ENCODE data around the gene CDH5. TPM values are rescaled to one million over a fixed set of nuclear protein-coding genes. Genes with fewer than 3 reads are reported as not detected.

CDH5 gene
- total RNA-seq, 1 experiment from 2014 or later: 0.26 TPM

DNA sequence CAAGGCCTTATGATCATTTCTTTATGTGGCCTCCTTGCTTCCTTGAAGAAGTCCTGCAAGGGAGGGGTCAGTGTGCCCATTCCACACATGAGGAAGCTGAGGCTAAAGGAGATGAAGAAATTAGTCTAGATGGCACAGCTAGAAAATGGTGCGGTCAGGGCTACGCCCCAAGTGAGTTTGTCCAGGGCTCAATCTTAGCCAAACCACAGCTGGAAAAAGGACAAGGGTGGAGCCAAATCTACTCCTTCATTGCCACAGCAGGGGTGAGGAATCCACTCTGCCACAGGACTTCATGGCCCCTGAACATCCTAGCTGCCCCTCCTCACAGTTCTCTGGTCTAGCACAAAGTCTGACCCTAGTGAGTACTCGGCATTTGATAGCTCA is 76.8 kb downstream of the CDH5 start:
- intact Hi-C loops (cut with micrococcal nuclease; ENCODE audit: unreplicated experiment): no loop called here
- POLR2A ChIA-PET (ENCODE audit: low non-redundant PET): no interaction called here

DNA sequence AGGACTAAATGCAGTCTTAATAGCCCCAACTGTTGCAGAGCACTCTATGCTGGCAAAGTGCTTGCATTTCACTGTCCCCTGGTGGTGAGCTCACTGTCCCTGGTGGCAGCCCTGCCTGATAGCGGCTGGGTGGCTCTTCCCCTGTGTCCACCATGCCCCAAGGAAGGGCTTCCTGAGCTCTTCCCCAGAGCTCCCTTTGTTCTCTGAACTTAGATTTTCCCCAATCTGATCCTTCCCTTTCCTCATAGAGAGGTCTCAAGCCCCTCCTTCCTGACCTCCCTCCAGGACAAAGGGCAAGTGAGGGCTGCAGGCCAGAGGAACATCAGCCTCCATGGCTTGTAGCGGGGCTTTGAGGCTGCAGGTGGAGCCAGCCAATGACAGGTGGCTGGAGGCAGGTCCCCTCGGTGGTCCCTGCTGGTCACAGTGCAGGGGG is 77.6 kb downstream of the CDH5 start:
- no TSS peak for BruUV-seq (replicated peaks)
- ChIA-PET POLR2A (ENCODE audit: low non-redundant PET) (no interaction called here), CTCF (interaction anchor here (1.2 kb wide), 1 partner anchor 38 kb away, joined by 3 read pairs; no protein-coding TSS in a partner anchor)
- intact Hi-C loops (cut with micrococcal nuclease; ENCODE audit: unreplicated experiment): no loop called here
- Histone ChIP-seq H3K27ac (ENCODE audit: low read depth, low read length, poor library complexity, severe bottlenecking) (no peak overlapping the region), H3K36me3 (ENCODE audit: insufficient read depth, low read length, poor library complexity, severe bottlenecking) (no peaks in the 10 kb centered on the region), H3K4me1 (ENCODE audit: insufficient read depth, low read length, poor library complexity, severe bottlenecking) (no peaks in the 10 kb centered on the region), H3K4me3 (ENCODE audit: low read depth, low read length, poor library complexity, severe bottlenecking) (no peak overlapping the region), H3K9me3 (ENCODE audit: low read depth, low read length, poor library complexity, severe bottlenecking) (no peaks in the 10 kb centered on the region), H3K27me3 (replicated peaks; ENCODE audit: insufficient read depth, low read depth, low read length, poor library complexity) (peaks cover 6% of the 10 kb centered on the region)
- TF ChIP-seq, protein P1, sequence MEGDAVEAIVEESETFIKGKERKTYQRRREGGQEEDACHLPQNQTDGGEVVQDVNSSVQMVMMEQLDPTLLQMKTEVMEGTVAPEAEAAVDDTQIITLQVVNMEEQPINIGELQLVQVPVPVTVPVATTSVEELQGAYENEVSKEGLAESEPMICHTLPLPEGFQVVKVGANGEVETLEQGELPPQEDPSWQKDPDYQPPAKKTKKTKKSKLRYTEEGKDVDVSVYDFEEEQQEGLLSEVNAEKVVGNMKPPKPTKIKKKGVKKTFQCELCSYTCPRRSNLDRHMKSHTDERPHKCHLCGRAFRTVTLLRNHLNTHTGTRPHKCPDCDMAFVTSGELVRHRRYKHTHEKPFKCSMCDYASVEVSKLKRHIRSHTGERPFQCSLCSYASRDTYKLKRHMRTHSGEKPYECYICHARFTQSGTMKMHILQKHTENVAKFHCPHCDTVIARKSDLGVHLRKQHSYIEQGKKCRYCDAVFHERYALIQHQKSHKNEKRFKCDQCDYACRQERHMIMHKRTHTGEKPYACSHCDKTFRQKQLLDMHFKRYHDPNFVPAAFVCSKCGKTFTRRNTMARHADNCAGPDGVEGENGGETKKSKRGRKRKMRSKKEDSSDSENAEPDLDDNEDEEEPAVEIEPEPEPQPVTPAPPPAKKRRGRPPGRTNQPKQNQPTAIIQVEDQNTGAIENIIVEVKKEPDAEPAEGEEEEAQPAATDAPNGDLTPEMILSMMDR (conservative IDR thresholded peaks at IDR 0.05; ENCODE audit: low read depth, low read length): no peak
- no peak for TF ChIP-seq EZH2 (IDR thresholded peaks at IDR 0.05; ENCODE audit: borderline replicate concordance, low read depth, low read length, poor library complexity, severe bottlenecking)
- no peak for DNase-seq (ENCODE audit: low spot score)

More for the DNA sequence above, 76.8 kb downstream of the CDH5 start:
- no peaks in the 10 kb centered on the region for H3K9me3 ChIP-seq (ENCODE audit: low read depth, low read length, poor library complexity, severe bottlenecking)
- no peak overlapping the region for H3K27ac ChIP-seq (ENCODE audit: low read depth, low read length, poor library complexity, severe bottlenecking)
- H3K4me3 ChIP-seq (ENCODE audit: low read depth, low read length, poor library complexity, severe bottlenecking): no peak overlapping the region
- peaks cover 6% of the 10 kb centered on the region for H3K27me3 ChIP-seq (replicated peaks; ENCODE audit: insufficient read depth, low read depth, low read length, poor library complexity)
- BruUV-seq (replicated peaks): no TSS peak
- no peaks in the 10 kb centered on the region for H3K36me3 ChIP-seq (ENCODE audit: insufficient read depth, low read length, poor library complexity, severe bottlenecking)
- H3K4me1 ChIP-seq (ENCODE audit: insufficient read depth, low read length, poor library complexity, severe bottlenecking): no peaks in the 10 kb centered on the region
- no peak for TF ChIP-seq EZH2 (IDR thresholded peaks at IDR 0.05; ENCODE audit: borderline replicate concordance, low read depth, low read length, poor library complexity, severe bottlenecking)
- TF ChIP-seq, protein P1 (conservative IDR thresholded peaks at IDR 0.05; ENCODE audit: low read depth, low read length): no peak
- DNase-seq (ENCODE audit: low spot score): no peak
- CTCF ChIA-PET: interaction anchor here (1.2 kb wide), 1 partner anchor 37 kb away, joined by 3 read pairs; no protein-coding TSS in a partner anchor

DNA sequence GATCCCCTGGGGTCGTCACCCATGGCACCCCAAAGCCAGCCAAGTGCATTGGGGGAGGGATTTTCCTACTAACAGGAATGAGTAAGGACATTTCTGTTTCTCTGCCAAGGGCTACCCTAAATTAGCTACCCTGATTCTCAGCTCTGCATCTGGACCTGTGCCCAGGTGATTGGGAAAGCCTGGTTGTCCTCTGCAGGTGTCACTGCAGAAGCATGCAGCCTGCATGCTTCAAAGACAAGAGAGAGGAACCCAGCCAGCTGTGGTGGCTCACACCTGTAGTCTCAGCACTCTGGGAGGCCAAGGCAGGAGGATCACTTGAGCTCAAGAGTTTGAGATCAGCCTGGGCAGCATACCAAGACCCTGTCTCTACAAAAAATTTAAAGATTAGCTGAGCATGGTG is 80.2 kb downstream of the CDH5 start:
- Histone ChIP-seq H3K36me3 (ENCODE audit: insufficient read depth, low read length, poor library complexity, severe bottlenecking) (no peaks in the 10 kb centered on the region), H3K27ac (ENCODE audit: low read depth, low read length, poor library complexity, severe bottlenecking) (no peak overlapping the region), H3K27me3 (replicated peaks; ENCODE audit: insufficient read depth, low read depth, low read length, poor library complexity) (peaks cover 3% of the 10 kb centered on the region), H3K9me3 (ENCODE audit: low read depth, low read length, poor library complexity, severe bottlenecking) (no peaks in the 10 kb centered on the region), H3K4me3 (ENCODE audit: low read depth, low read length, poor library complexity, severe bottlenecking) (no peak overlapping the region), H3K4me1 (ENCODE audit: insufficient read depth, low read length, poor library complexity, severe bottlenecking) (no peaks in the 10 kb centered on the region)
- DNase-seq (ENCODE audit: low spot score): no peak
- BruUV-seq (replicated peaks): no TSS peak
- TF ChIP-seq, protein P1 (conservative IDR thresholded peaks at IDR 0.05; ENCODE audit: low read depth, low read length): no peak
- no peak for TF ChIP-seq EZH2 (IDR thresholded peaks at IDR 0.05; ENCODE audit: borderline replicate concordance, low read depth, low read length, poor library complexity, severe bottlenecking)
- intact Hi-C loops (cut with micrococcal nuclease; ENCODE audit: unreplicated experiment): no loop called here
- ChIA-PET POLR2A (ENCODE audit: low non-redundant PET) (no interaction called here), CTCF (no interaction called here)

Measured in A673 (cell line).